IMR-90 (cell line): ENCODE measurements around the gene PADI1. TPM values are rescaled to one million over a fixed set of nuclear protein-coding genes. Genes with fewer than 3 reads are reported as not detected.
A peak's percentile ranks its signal among the peaks of the same experiment; 100 is the strongest.

ENCODE experiments used
- ATAC-seq: fragments of 200-7000 bp; cut with Tn5 transposase; 2 replicates; pipeline ENCODE4 v1.9.1; 2020; ENCODE audit warnings: low read depth, mild to moderate bottlenecking, moderate library complexity
- BruUV-seq: library from RNA; stranded (reverse); fragments of 400-500 nt; replicated peaks from 2 replicates; lab custom pipeline; 2021; lab: Mats Ljungman, UMichigan
- CTCF ChIA-PET: fragments of 300-600 bp; formaldehyde crosslinking; extraction: SDS; loops from one replicate; lab custom pipeline; 2021; ENCODE audit warnings: antibody characterized with exemption; lab: Yijun Ruan, JAX
- POLR2A ChIA-PET: fragments of 300-600 bp; sonication (Branson Sonifier 250); formaldehyde crosslinking; loops from one replicate; lab custom pipeline; 2022; ENCODE audit warnings: antibody characterized with exemption; ENCODE audit not compliant: unreplicated experiment; lab: Charles Lee
- DNase-seq: peaks from one replicate; pipeline ENCODE4 v3.0.0; 2013
- H2AFZ ChIP-seq: replicated peaks from 2 replicates; pipeline ENCODE3; 2013; ENCODE audit warnings: low read length, mild to moderate bottlenecking; ENCODE audit not compliant: poor library complexity
- H2AK5ac ChIP-seq: 2 replicates; pipeline ENCODE4 v1.6.1; 2013; ENCODE audit warnings: low read depth, low read length, inconsistent platforms
- H2AK9ac ChIP-seq: replicated peaks from 2 replicates; pipeline ENCODE3; 2013; ENCODE audit warnings: mild to moderate bottlenecking, low read depth, low read length, moderate library complexity; ENCODE audit not compliant: poor library complexity
- H2BK120ac ChIP-seq: 2 replicates; pipeline ENCODE4 v1.6.1; 2013; ENCODE audit warnings: low read depth, low read length, inconsistent platforms
- H2BK15ac ChIP-seq: 3 replicates; pipeline ENCODE4 v1.6.1; 2013; ENCODE audit warnings: low read depth, low read length, inconsistent platforms
- H2BK20ac ChIP-seq: 2 replicates; pipeline ENCODE4 v1.6.1; 2013; ENCODE audit warnings: low read depth, mild to moderate bottlenecking, inconsistent platforms, low read length, moderate library complexity
- H2BK5ac ChIP-seq: 2 replicates; pipeline ENCODE4 v1.6.1; 2013; ENCODE audit warnings: mild to moderate bottlenecking, low read depth, low read length, inconsistent platforms; ENCODE audit not compliant: poor library complexity, severe bottlenecking
- H3K14ac ChIP-seq: replicated peaks from 2 replicates; pipeline ENCODE4 v1.6.1; 2013; ENCODE audit warnings: low read depth, low read length, inconsistent platforms
- H3K18ac ChIP-seq: 2 replicates; pipeline ENCODE4 v1.6.1; 2013; ENCODE audit warnings: low read depth, low read length, control low read depth
- H3K23ac ChIP-seq: 2 replicates; pipeline ENCODE4 v1.6.1; 2013; ENCODE audit warnings: low read depth, low read length, inconsistent platforms
- H3K27ac ChIP-seq: 2 replicates; pipeline ENCODE4 v1.5.1; 2013; ENCODE audit warnings: mild to moderate bottlenecking, control low read depth, low read length; ENCODE audit not compliant: insufficient read depth
- H3K27me3 ChIP-seq: 2 replicates; pipeline ENCODE4 v1.6.1; 2013; ENCODE audit warnings: low read length; ENCODE audit not compliant: control insufficient read depth, insufficient read depth
- H3K36me3 ChIP-seq: 2 replicates; pipeline ENCODE4 v1.6.1; 2013; ENCODE audit warnings: low read length, mixed read lengths; ENCODE audit not compliant: control insufficient read depth, insufficient read depth
- H3K4ac ChIP-seq: 2 replicates; pipeline ENCODE4 v1.6.1; 2013; ENCODE audit warnings: low read depth, low read length, inconsistent platforms
- H3K4me1 ChIP-seq: 2 replicates; pipeline ENCODE4 v1.6.1; 2013; ENCODE audit warnings: low read length, mixed read lengths; ENCODE audit not compliant: control insufficient read depth, insufficient read depth
- H3K4me2 ChIP-seq: 2 replicates; pipeline ENCODE4 v1.6.1; 2013; ENCODE audit warnings: low read depth, mild to moderate bottlenecking, control low read depth, low read length, moderate library complexity
- H3K4me3 ChIP-seq: 2 replicates; pipeline ENCODE4 v1.5.1; 2013; ENCODE audit warnings: low read depth, mild to moderate bottlenecking, control low read depth, low read length, moderate library complexity; ENCODE audit not compliant: insufficient read depth
- H3K56ac ChIP-seq: 2 replicates; pipeline ENCODE4 v1.6.1; 2013; ENCODE audit warnings: low read length, inconsistent platforms; ENCODE audit not compliant: insufficient read depth; ENCODE audit errors: extremely low read depth
- H3K79me1 ChIP-seq, 2 experiments: 2 replicates each; pipeline ENCODE4 v1.6.1; 2013; ENCODE audit warnings: low read length in 2 of 2, inconsistent platforms in 1 of 2, low read depth in 1 of 2
- H3K9ac ChIP-seq: 2 replicates; pipeline ENCODE4 v1.6.1; 2013; ENCODE audit warnings: low read depth, low read length, control low read depth
- H3K9me1 ChIP-seq: 2 replicates; pipeline ENCODE4 v1.6.1; 2013; ENCODE audit warnings: low read length, inconsistent platforms; ENCODE audit not compliant: insufficient read depth
- H3K9me3 ChIP-seq: 2 replicates; pipeline ENCODE4 v1.6.1; 2013; ENCODE audit warnings: low read length; ENCODE audit not compliant: control insufficient read depth, insufficient read depth
- H4K20me1 ChIP-seq: 2 replicates; pipeline ENCODE4 v1.6.1; 2013; ENCODE audit warnings: low read length, inconsistent platforms; ENCODE audit not compliant: insufficient read depth
- H4K5ac ChIP-seq: 2 replicates; pipeline ENCODE4 v1.6.1; 2013; ENCODE audit warnings: mild to moderate bottlenecking, low read depth, low read length, control low read depth
- H4K8ac ChIP-seq, 2 experiments: 2 replicates each; pipeline ENCODE4 v1.6.1; 2013; ENCODE audit warnings: low read depth in 2 of 2, low read length in 2 of 2, control low read depth in 1 of 2, inconsistent platforms in 1 of 2
- H4K91ac ChIP-seq: 2 replicates; pipeline ENCODE4 v1.6.1; 2013; ENCODE audit warnings: low read depth, low read length, inconsistent platforms; ENCODE audit not compliant: insufficient read depth
- BHLHE40 ChIP-seq: fragments of 150-350 bp; IDR thresholded peaks from 2 replicates; pipeline ENCODE4 v1.6.1; 2016; ENCODE audit warnings: mild to moderate bottlenecking, low read depth, low read length
- CEBPB ChIP-seq: IDR thresholded peaks from 2 replicates; pipeline ENCODE4 v1.6.1; 2012; ENCODE audit warnings: low read depth, low read length, improper control_type of control experiment
- CHD1 ChIP-seq: IDR thresholded peaks from 2 replicates; pipeline ENCODE4 v1.6.1; 2012; ENCODE audit warnings: low read depth, low read length, improper control_type of control experiment
- FOS ChIP-seq: fragments of 150-350 bp; IDR thresholded peaks from 2 replicates; pipeline ENCODE4 v1.6.1; 2016; ENCODE audit warnings: low read depth, low read length
- MAFK ChIP-seq: IDR thresholded peaks from 2 replicates; pipeline ENCODE4 v1.6.1; 2012; ENCODE audit warnings: low read depth, low read length, improper control_type of control experiment
- MAZ ChIP-seq: IDR thresholded peaks from 2 replicates; pipeline ENCODE4 v1.6.1; 2012; ENCODE audit warnings: low read depth, mild to moderate bottlenecking, low read length, improper control_type of control experiment, moderate library complexity, borderline replicate concordance
- MXI1 ChIP-seq: IDR thresholded peaks from 2 replicates; pipeline ENCODE4 v1.6.1; 2012; ENCODE audit warnings: low read depth, mild to moderate bottlenecking, low read length, moderate library complexity, borderline replicate concordance
- NFE2L2 ChIP-seq: fragments of 150-350 bp; IDR thresholded peaks from 2 replicates; pipeline ENCODE4 v1.6.1; 2016; ENCODE audit warnings: low read depth, mild to moderate bottlenecking, low read length
- RAD21 ChIP-seq: IDR thresholded peaks from 2 replicates; pipeline ENCODE4 v1.6.1; 2012; ENCODE audit warnings: low read length, improper control_type of control experiment
- RCOR1 ChIP-seq: IDR thresholded peaks from 2 replicates; pipeline ENCODE4 v1.6.1; 2012; ENCODE audit warnings: mild to moderate bottlenecking, low read length, improper control_type of control experiment; ENCODE audit not compliant: insufficient replicate concordance
- RFX5 ChIP-seq: IDR thresholded peaks from 2 replicates; pipeline ENCODE4 v1.8.0; 2012; ENCODE audit warnings: low read depth, mild to moderate bottlenecking, low read length, moderate library complexity
- WGBS, 2 experiments: methylation state at CpG; one replicate each; pipeline versions ENCODE4 v1.1.5 to v1.1.7; 2013; ENCODE audit warnings: missing lambda C conversion rate in 2 of 2; ENCODE audit not compliant: insufficient read length in 1 of 2; ENCODE audit errors: extremely low coverage in 2 of 2; 5-methylcytosine and 5-hydroxymethylcytosine counted together
- dilution Hi-C: fragments of 300-500 bp; cut with HindIII; formaldehyde crosslinking; loops from one replicate; pipeline ENCODE4 v1.14.3; 2018; ENCODE audit warnings: low sequenced_read_pairs; ENCODE audit not compliant: unreplicated experiment
- in situ Hi-C: fragments of 300-500 bp; cut with MboI; formaldehyde crosslinking; loops from 3 replicates; pipeline ENCODE4 v1.14.3; 2019; ENCODE audit warnings: low sequenced_read_pairs, inconsistent platforms, mixed read lengths
- intact Hi-C: fragments of 100-400 bp; cut with micrococcal nuclease; formaldehyde crosslinking; loops from 2 replicates; pipeline ENCODE4 v1.10.0; 2022
- polyA plus RNA-seq, 3 experiments: library from polyadenylated mRNA; depleted of rRNA; stranded (reverse); fragments of >200 nt; gene quantifications; 2 replicates each; pipeline ENCODE4 v1.2.3, GENCODE V29; 2012; ENCODE audit warnings: low replicate concordance in 1 of 3
- total RNA-seq: library from RNA; depleted of rRNA; stranded (reverse); fragments of >200 nt; gene quantifications from 2 replicates; pipeline ENCODE4 v1.2.3, GENCODE V29; 2012
- TF ChIP-seq, protein P1 (sequence below): fragments of 150-350 bp; IDR thresholded peaks from 2 replicates; pipeline ENCODE4 v1.6.1; 2017; ENCODE audit warnings: mild to moderate bottlenecking, antibody characterized with exemption, low read length, low read depth
- TF ChIP-seq, protein P2 (sequence below): conservative IDR thresholded peaks from 2 replicates; pipeline ENCODE4 v1.5.1; 2012; ENCODE audit warnings: mild to moderate bottlenecking, low read depth, low read length, improper control_type of control experiment

Gene PADI1
- total and polyA plus RNA-seq, 2 of the 4 experiments (the other 2 are of a cell fraction): 0.17 TPM; not detected in 1

DNA sequence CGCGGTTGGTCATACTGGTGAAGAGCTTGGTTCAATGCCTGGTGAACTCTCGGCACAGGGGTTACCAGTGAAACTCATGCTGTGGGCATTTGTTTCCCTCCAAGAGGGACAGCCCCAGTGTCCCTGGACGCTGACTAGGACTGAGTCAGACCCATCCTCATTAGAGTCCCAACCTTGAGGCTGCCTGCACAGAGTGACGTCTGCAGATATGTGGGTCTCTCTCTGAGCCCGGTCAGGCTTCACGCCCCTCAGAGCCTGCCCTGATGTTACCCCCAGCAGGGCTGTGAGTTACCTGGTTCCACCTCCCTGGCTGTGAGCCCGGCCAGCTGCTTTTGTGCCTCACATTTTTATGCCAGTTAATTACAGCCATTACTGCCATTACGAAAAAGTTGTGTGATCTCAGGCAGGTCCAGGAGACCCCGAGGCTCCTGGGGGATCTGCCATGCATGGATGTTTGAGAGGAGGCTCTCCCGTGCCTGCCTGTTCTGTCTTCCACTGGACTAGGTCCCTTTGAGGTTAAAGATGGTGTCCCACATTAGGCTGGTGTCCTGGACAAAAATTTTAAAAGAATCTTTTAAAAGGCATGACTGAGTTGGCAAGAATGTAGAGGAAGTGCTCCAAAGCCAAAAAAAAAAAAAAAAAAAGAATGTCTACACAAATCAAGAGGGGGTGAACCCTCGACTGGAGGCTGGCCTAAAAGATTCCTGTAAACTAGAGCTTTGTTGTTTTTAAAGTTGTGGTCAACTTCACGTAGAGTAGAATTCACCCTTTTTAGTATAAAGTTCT, 36.6 kb upstream of the PADI1 start:
- Histone ChIP-seq H4K5ac (peak overlapping the region; percentile 97), H3K14ac (peak overlapping the region; percentile 95), H2BK20ac (peak overlapping the region; percentile 98), H3K4me1 (peaks cover 23% of the 10 kb centered on the region), H2AK9ac (peak overlapping the region; percentile 86), H3K4me3 (no peak overlapping the region), H3K27ac (peak overlapping the region; percentile 98), H2AK5ac (peak overlapping the region; percentile 96), H2BK120ac (peak overlapping the region; percentile 99), H3K79me1 (no peaks in the 10 kb centered on the region), H2BK5ac (peak overlapping the region; percentile 100), H3K4me2 (peak overlapping the region; percentile 64), H4K20me1 (no peaks in the 10 kb centered on the region), H3K4ac (peak overlapping the region; percentile 98), H3K56ac (peak overlapping the region; percentile 95), H2AFZ (peak overlapping the region; percentile 83), H3K23ac (peak overlapping the region; percentile 90), H4K91ac (peak overlapping the region; percentile 99), H2BK15ac (peak overlapping the region; percentile 90; the same call in 2 of the 3 replicates), H3K9ac (peak overlapping the region; percentile 50), H3K18ac (peak overlapping the region; percentile 98), H3K27me3 (no peaks in the 10 kb centered on the region; the same call in 1 of the 2 replicates), H3K9me1 (peaks cover 17% of the 10 kb centered on the region), H4K8ac (peak overlapping the region; percentile 85 to 95), H3K9me3 (no peaks in the 10 kb centered on the region), H3K36me3 (no peaks in the 10 kb centered on the region)
- no TSS peak for BruUV-seq
- DNase-seq (peak; percentile 88), ATAC-seq (peak; percentile 68)
- in situ Hi-C loops: no loop called here
- CTCF ChIA-PET: interaction anchor here (0.5 to 2.7 kb wide), 5 partner anchors 9 to 43 kb away, joined by 3 to 10 read pairs (median 3); no protein-coding TSS in a partner anchor
- dilution Hi-C loops: no loop called here
- intact Hi-C loops: loop anchor here (1.0 kb wide), 2 partner anchors 40 to 65 kb away; no protein-coding TSS in a partner anchor
- 0% methylated on average over 4 of the region's 13 CpGs; no CpG with 5 or more reads in 1 of the 2 experiments for WGBS, 2 experiments
- POLR2A ChIA-PET: interaction anchor here (0.6 kb wide), 1 partner anchor 9 kb away, joined by 4 read pairs; no protein-coding TSS in a partner anchor
- TF ChIP-seq MAZ (no peak; the same call in 1 of the 2 replicates), NFE2L2 (no peak; the same call in 1 of the 2 replicates), FOS (peak; percentile 73), MAFK (no peak), RCOR1 (peak; percentile 7), CEBPB (no peak; the same call in 1 of the 2 replicates), RFX5 (no peak), BHLHE40 (no peak), RAD21 (no peak; the same call in none of the 2 replicates), MXI1 (no peak), CHD1 (0 out of 2 replicates have a peak, but pooled peaks have one; percentile 79)
- TF ChIP-seq, protein P1, sequence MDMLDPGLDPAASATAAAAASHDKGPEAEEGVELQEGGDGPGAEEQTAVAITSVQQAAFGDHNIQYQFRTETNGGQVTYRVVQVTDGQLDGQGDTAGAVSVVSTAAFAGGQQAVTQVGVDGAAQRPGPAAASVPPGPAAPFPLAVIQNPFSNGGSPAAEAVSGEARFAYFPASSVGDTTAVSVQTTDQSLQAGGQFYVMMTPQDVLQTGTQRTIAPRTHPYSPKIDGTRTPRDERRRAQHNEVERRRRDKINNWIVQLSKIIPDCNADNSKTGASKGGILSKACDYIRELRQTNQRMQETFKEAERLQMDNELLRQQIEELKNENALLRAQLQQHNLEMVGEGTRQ: no peak
- TF ChIP-seq, protein P2, sequence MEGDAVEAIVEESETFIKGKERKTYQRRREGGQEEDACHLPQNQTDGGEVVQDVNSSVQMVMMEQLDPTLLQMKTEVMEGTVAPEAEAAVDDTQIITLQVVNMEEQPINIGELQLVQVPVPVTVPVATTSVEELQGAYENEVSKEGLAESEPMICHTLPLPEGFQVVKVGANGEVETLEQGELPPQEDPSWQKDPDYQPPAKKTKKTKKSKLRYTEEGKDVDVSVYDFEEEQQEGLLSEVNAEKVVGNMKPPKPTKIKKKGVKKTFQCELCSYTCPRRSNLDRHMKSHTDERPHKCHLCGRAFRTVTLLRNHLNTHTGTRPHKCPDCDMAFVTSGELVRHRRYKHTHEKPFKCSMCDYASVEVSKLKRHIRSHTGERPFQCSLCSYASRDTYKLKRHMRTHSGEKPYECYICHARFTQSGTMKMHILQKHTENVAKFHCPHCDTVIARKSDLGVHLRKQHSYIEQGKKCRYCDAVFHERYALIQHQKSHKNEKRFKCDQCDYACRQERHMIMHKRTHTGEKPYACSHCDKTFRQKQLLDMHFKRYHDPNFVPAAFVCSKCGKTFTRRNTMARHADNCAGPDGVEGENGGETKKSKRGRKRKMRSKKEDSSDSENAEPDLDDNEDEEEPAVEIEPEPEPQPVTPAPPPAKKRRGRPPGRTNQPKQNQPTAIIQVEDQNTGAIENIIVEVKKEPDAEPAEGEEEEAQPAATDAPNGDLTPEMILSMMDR: no peak
